Glomerular visceral epithelial cell (primary cell): ENCODE data around the gene SPATA31D4.
A peak's percentile ranks its signal among the peaks of the same experiment; 100 is the strongest.
"Not testable (repeated sequence)": the region's sequence is repeated elsewhere in the genome, so short reads cannot be mapped to it uniquely, and the experiment has no call there.

ENCODE experiments used
- DNase-seq: peaks from one replicate; pipeline ENCODE4 v3.0.0-alpha.2; 2016; ENCODE audit errors: extremely low spot score

SPATA31D4 gene

GRCh38 chr9:81928305-81928704 is at the start of gene SPATA31D4:
Gene SPATA31D4, plus strand, starts transcription at chr9:81928428. Its CDS starts 86 bp downstream, at chr9:81928514.
- not testable (repeated sequence) for DNase-seq

- DNase-seq = no peak
Measured at GRCh38 chr9:81878530-81878929, 49.7 kb upstream of the SPATA31D4 start.

GRCh38 chr9:81879501-81879916 is 48.7 kb upstream of the SPATA31D4 start:
- no peak for DNase-seq

GRCh38 chr9:81885602-81886001 is 42.6 kb upstream of the SPATA31D4 start:
- DNase-seq = no peak

- DNase-seq = no peak
Measured at GRCh38 chr9:81886665-81887064, 41.6 kb upstream of the SPATA31D4 start.

GRCh38 chr9:81890104-81890503 is 38.1 kb upstream of the SPATA31D4 start:
- no peak for DNase-seq

- no peak for DNase-seq
Measured at GRCh38 chr9:81892440-81892839, 35.8 kb upstream of the SPATA31D4 start.

- no peak for DNase-seq
Measured at GRCh38 chr9:81893929-81894328, 34.3 kb upstream of the SPATA31D4 start.

GRCh38 chr9:81894891-81895290 is 33.3 kb upstream of the SPATA31D4 start:
- no peak for DNase-seq

GRCh38 chr9:81896070-81896469 is 32.2 kb upstream of the SPATA31D4 start:
- no peak for DNase-seq

GRCh38 chr9:81898851-81899250 is 29.4 kb upstream of the SPATA31D4 start:
- no peak for DNase-seq

GRCh38 chr9:81902196-81902595 is 26.0 kb upstream of the SPATA31D4 start:
- DNase-seq = no peak

- no peak for DNase-seq
Measured at GRCh38 chr9:81902626-81903025, 25.6 kb upstream of the SPATA31D4 start.

GRCh38 chr9:81906671-81907070 is 21.6 kb upstream of the SPATA31D4 start:
- no peak for DNase-seq

- no peak for DNase-seq
Measured at GRCh38 chr9:81912135-81912534, 16.1 kb upstream of the SPATA31D4 start.

GRCh38 chr9:81915801-81916505 is 12.3 kb upstream of the SPATA31D4 start:
- peak; percentile 54 for DNase-seq

GRCh38 chr9:81918507-81918906 is 9.7 kb upstream of the SPATA31D4 start:
- not testable (repeated sequence) for DNase-seq

- not testable (repeated sequence) for DNase-seq
Measured at GRCh38 chr9:81930147-81930546, 1.9 kb downstream of the SPATA31D4 start.

GRCh38 chr9:81933547-81933946 is 5.3 kb downstream of the SPATA31D4 start:
- not testable (repeated sequence) for DNase-seq

GRCh38 chr9:81943393-81943792 is 15.2 kb downstream of the SPATA31D4 start, which contains the start of gene SPATA31D3:
Gene SPATA31D3, plus strand, starts transcription at chr9:81943500. Its CDS starts 86 bp downstream, at chr9:81943586.
- not testable (repeated sequence) for DNase-seq

- not testable (repeated sequence) for DNase-seq
Measured at GRCh38 chr9:81948650-81949049, 20.4 kb downstream of the SPATA31D4 start.

GRCh38 chr9:81953096-81953495 is 24.9 kb downstream of the SPATA31D4 start:
- DNase-seq = no peak

GRCh38 chr9:81955625-81956024 is 27.4 kb downstream of the SPATA31D4 start:
- DNase-seq = no peak
